Epithelial cell of proximal tubule (primary cell): ENCODE results near the gene DHRS9. TPM values are rescaled to one million over a fixed set of nuclear protein-coding genes. Genes with fewer than 3 reads are reported as not detected.

ENCODE experiments used
- DNase-seq: peaks from one replicate; pipeline ENCODE4 v3.0.0-alpha.2; 2011; ENCODE audit warnings: low read depth
- H3K4me3 ChIP-seq: 2 replicates; pipeline ENCODE4 v1.5.1; 2011; ENCODE audit warnings: low read depth, mild to moderate bottlenecking, low read length
- CTCF ChIP-seq: conservative IDR thresholded peaks from 2 replicates; pipeline ENCODE4 v1.5.1; 2012; ENCODE audit warnings: low read depth, mild to moderate bottlenecking, low read length
- total RNA-seq: library from RNA; depleted of rRNA; stranded (reverse); fragments of >200 nt; gene quantifications from 2 replicates; pipeline ENCODE4 v1.2.3, GENCODE V29; 2015

The DHRS9 gene
- total RNA-seq, 1 donor from 2014 or later: 0.35 TPM

- TF ChIP-seq CTCF: no peak
- H3K4me3 ChIP-seq: no peak overlapping the region
- no peak for DNase-seq
Observed at GRCh38 chr2:169114056-169114455, 44.7 kb downstream of the DHRS9 start.

GRCh38 chr2:169116327-169116726 lies 47.0 kb downstream of the DHRS9 start:
- DNase-seq: no peak
- no peak overlapping the region for H3K4me3 ChIP-seq
- no peak for TF ChIP-seq CTCF

- no peak overlapping the region for H3K4me3 ChIP-seq
- no peak for DNase-seq
- TF ChIP-seq CTCF: no peak
Observed at GRCh38 chr2:169116993-169117392, 47.6 kb downstream of the DHRS9 start.

GRCh38 chr2:169118060-169118459 lies 48.7 kb downstream of the DHRS9 start:
- no peak overlapping the region for H3K4me3 ChIP-seq
- no peak for DNase-seq
- no peak for TF ChIP-seq CTCF

GRCh38 chr2:169119123-169119760 lies 49.9 kb downstream of the DHRS9 start:
- H3K4me3 ChIP-seq: no peak overlapping the region
- no peak for DNase-seq
- TF ChIP-seq CTCF: no peak

GRCh38 chr2:169119851-169120250 lies 50.5 kb downstream of the DHRS9 start:
- no peak for TF ChIP-seq CTCF
- H3K4me3 ChIP-seq: no peak overlapping the region
- DNase-seq: no peak

- H3K4me3 ChIP-seq: no peak overlapping the region
- no peak for DNase-seq
- no peak for TF ChIP-seq CTCF
Observed at GRCh38 chr2:169129703-169130243, 60.4 kb downstream of the DHRS9 start.
